Ishikawa (cell line): ENCODE measurements around the gene UBE2H.

Experiments used
- CEBPB ChIP-seq: IDR thresholded peaks from 2 replicates; pipeline ENCODE4 v1.6.1; 2012
- CREB1 ChIP-seq: IDR thresholded peaks from 2 replicates; pipeline ENCODE4 v1.6.1; 2012; ENCODE audit warnings: low read depth
- EGR1 ChIP-seq: IDR thresholded peaks from 2 replicates; pipeline ENCODE4 v1.6.1; 2012
- EP300 ChIP-seq: IDR thresholded peaks from 2 replicates; pipeline ENCODE4 v1.6.1; 2012; ENCODE audit warnings: borderline replicate concordance
- FOXM1 ChIP-seq: IDR thresholded peaks from 2 replicates; pipeline ENCODE4 v1.6.1; 2012; ENCODE audit warnings: low read depth, borderline replicate concordance
- MAX ChIP-seq: IDR thresholded peaks from 2 replicates; pipeline ENCODE4 v1.6.1; 2012
- NFIC ChIP-seq: IDR thresholded peaks from 2 replicates; pipeline ENCODE4 v1.6.1; 2012
- RAD21 ChIP-seq: IDR thresholded peaks from 2 replicates; pipeline ENCODE4 v1.6.1; 2012; ENCODE audit warnings: low read depth
- REST ChIP-seq: IDR thresholded peaks from 2 replicates; pipeline ENCODE4 v1.6.1; 2012; ENCODE audit warnings: low read depth, mild to moderate bottlenecking
- TAF1 ChIP-seq: IDR thresholded peaks from 2 replicates; pipeline ENCODE4 v1.6.1; 2012; ENCODE audit warnings: low read depth, mild to moderate bottlenecking
- TCF12 ChIP-seq: IDR thresholded peaks from 2 replicates; pipeline ENCODE4 v1.6.1; 2012; ENCODE audit warnings: low read depth
- TEAD4 ChIP-seq: IDR thresholded peaks from 2 replicates; pipeline ENCODE4 v1.6.1; 2012
- USF1 ChIP-seq: IDR thresholded peaks from 2 replicates; pipeline ENCODE4 v1.6.1; 2012
- YY1 ChIP-seq: IDR thresholded peaks from 2 replicates; pipeline ENCODE4 v1.6.1; 2012; ENCODE audit warnings: low read depth
- ZBTB7A ChIP-seq: IDR thresholded peaks from 2 replicates; pipeline ENCODE4 v1.6.1; 2012; ENCODE audit warnings: low read depth

UBE2H gene

GRCh38 chr7:129918922-129919321 is 33.8 kb downstream of the UBE2H start:
- TF ChIP-seq RAD21 (no peak), YY1 (no peak), ZBTB7A (no peak), CREB1 (no peak), REST (no peak), NFIC (no peak), MAX (no peak), CEBPB (no peak), TAF1 (no peak), TCF12 (no peak), USF1 (no peak), TEAD4 (no peak), EP300 (no peak), FOXM1 (no peak), EGR1 (no peak)

- TF ChIP-seq NFIC = no peak
- no peak for TF ChIP-seq TAF1
- TF ChIP-seq TEAD4 = no peak
- TF ChIP-seq CEBPB = no peak
- TF ChIP-seq EGR1 = no peak
- no peak for TF ChIP-seq CREB1
- no peak for TF ChIP-seq MAX
- TF ChIP-seq EP300 = no peak
These were observed 34.8 kb downstream of the UBE2H start for GRCh38 chr7:129917934-129918333.

GRCh38 chr7:129914536-129915272 is 38.1 kb downstream of the UBE2H start:
- no peak for TF ChIP-seq TAF1
- no peak for TF ChIP-seq TCF12
- no peak for TF ChIP-seq REST
- TF ChIP-seq MAX = no peak
- TF ChIP-seq EP300 = no peak
- no peak for TF ChIP-seq TEAD4
- no peak for TF ChIP-seq USF1
- TF ChIP-seq ZBTB7A = no peak
- no peak for TF ChIP-seq RAD21
- no peak for TF ChIP-seq CREB1
- TF ChIP-seq EGR1 = no peak
- TF ChIP-seq NFIC = no peak
- TF ChIP-seq YY1 = no peak
- no peak for TF ChIP-seq FOXM1
- no peak for TF ChIP-seq CEBPB

GRCh38 chr7:129913428-129913827 is 39.3 kb downstream of the UBE2H start:
- no peak for TF ChIP-seq MAX
- TF ChIP-seq TEAD4 = no peak
- TF ChIP-seq EGR1 = no peak
- TF ChIP-seq CREB1 = no peak
- TF ChIP-seq TAF1 = no peak
- TF ChIP-seq CEBPB = no peak
- TF ChIP-seq USF1 = no peak
- no peak for TF ChIP-seq YY1
- TF ChIP-seq FOXM1 = no peak
- TF ChIP-seq NFIC = no peak
- TF ChIP-seq EP300 = no peak
- no peak for TF ChIP-seq TCF12
- no peak for TF ChIP-seq REST
- no peak for TF ChIP-seq ZBTB7A
